ENCODE measurements around the gene CEMIP.

- TF ChIP-seq, protein P1, sequence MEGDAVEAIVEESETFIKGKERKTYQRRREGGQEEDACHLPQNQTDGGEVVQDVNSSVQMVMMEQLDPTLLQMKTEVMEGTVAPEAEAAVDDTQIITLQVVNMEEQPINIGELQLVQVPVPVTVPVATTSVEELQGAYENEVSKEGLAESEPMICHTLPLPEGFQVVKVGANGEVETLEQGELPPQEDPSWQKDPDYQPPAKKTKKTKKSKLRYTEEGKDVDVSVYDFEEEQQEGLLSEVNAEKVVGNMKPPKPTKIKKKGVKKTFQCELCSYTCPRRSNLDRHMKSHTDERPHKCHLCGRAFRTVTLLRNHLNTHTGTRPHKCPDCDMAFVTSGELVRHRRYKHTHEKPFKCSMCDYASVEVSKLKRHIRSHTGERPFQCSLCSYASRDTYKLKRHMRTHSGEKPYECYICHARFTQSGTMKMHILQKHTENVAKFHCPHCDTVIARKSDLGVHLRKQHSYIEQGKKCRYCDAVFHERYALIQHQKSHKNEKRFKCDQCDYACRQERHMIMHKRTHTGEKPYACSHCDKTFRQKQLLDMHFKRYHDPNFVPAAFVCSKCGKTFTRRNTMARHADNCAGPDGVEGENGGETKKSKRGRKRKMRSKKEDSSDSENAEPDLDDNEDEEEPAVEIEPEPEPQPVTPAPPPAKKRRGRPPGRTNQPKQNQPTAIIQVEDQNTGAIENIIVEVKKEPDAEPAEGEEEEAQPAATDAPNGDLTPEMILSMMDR (conservative IDR thresholded peaks at IDR 0.05), result no peak
- no peak for TF ChIP-seq EZH2 (IDR thresholded peaks at IDR 0.05; ENCODE audit: low read depth)
These were observed 207.3 kb downstream of the CEMIP start for GRCh38 chr15:80986487-80986886.
